Gastrocnemius medialis (tissue), 4 donors: ENCODE data around the gene ARID1B. TPM values are rescaled to one million over a fixed set of nuclear protein-coding genes. Genes with fewer than 3 reads are reported as not detected.

ENCODE experiments used
- ATAC-seq, 2 donors: fragments of 150-250 bp; one replicate each; pipeline ENCODE4 v1.9.1; 2016
- DNase-seq, 2 donors: peaks; one replicate each; pipeline ENCODE4 v3.0.0-alpha.2; 2019
- H3K27ac ChIP-seq, 4 donors: fragments of 200-600 bp; sonication (generic); 1 replicate in 1 of 4; 2 replicates in 3 of 4; pipeline ENCODE4 v1.5.1; 2016 to 2018; ENCODE audit warnings: mild to moderate bottlenecking in 2 of 4, moderate library complexity in 1 of 4
- H3K27me3 ChIP-seq, 3 donors: fragments of 200-600 bp; sonication (generic) in 2 of 3; 1 replicate in 1 of 3; 2 replicates in 2 of 3; pipeline versions ENCODE4 v1.5.1 to v1.6.0; 2016 to 2019; ENCODE audit warnings: mild to moderate bottlenecking in 1 of 3, moderate library complexity in 1 of 3
- H3K36me3 ChIP-seq, 2 donors: fragments of 200-600 bp; sonication (generic) in 1 of 2; one replicate each; pipeline ENCODE4 v1.5.1; 2017 to 2018
- H3K4me1 ChIP-seq, 2 donors: fragments of 200-600 bp; sonication (generic) in 1 of 2; one replicate each; pipeline ENCODE4 v1.5.1; 2016 to 2017; ENCODE audit warnings: mild to moderate bottlenecking in 2 of 2
- H3K4me3 ChIP-seq, 4 donors: fragments of 200-600 bp; sonication (generic) in 3 of 4; 1 replicate in 1 of 4; 2 replicates in 3 of 4; pipeline ENCODE4 v1.5.1; 2016 to 2019; ENCODE audit warnings: mild to moderate bottlenecking in 2 of 4
- H3K9me3 ChIP-seq, 3 donors: fragments of 200-600 bp; sonication (generic) in 2 of 3; 1 replicate in 1 of 3; 2 replicates in 2 of 3; pipeline ENCODE4 v1.5.1; 2016 to 2019
- POLR2A ChIP-seq, 2 donors: fragments of 450-650 bp; IDR thresholded peaks; one replicate each; pipeline ENCODE4 v1.6.1; 2017; ENCODE audit warnings: antibody characterized with exemption in 2 of 2, mild to moderate bottlenecking in 2 of 2, moderate library complexity in 2 of 2
- in situ Hi-C, 4 donors: fragments of 200-750 bp; cut with MboI; loops; one replicate each; pipeline versions ENCODE4 v1.15.0 to v1.8.0; 2017; ENCODE audit warnings: low sequenced_read_pairs in 4 of 4
- intact Hi-C: fragments of 100-400 bp; cut with DNase I; formaldehyde crosslinking; loops from one replicate; pipeline ENCODE4 v1.15.1; 2023; ENCODE audit warnings: low total_unique reads
- total RNA-seq, 4 donors: library from RNA; depleted of rRNA; stranded (reverse); fragments of >200 nt; gene quantifications; one replicate each; pipeline versions ENCODE4 v1.1.0 to v1.2.3, GENCODE V29; 2016
- TF ChIP-seq, protein P1 (sequence below), 5 experiments: fragments of 450-650 bp in 3 of 5; fragments of 200-600 bp in 2 of 5; sonication (generic) in 2 of 5; IDR thresholded peaks in 4 of 5; conservative IDR thresholded peaks in 1 of 5; 1 replicate in 4 of 5; 2 replicates in 1 of 5; pipeline ENCODE4 v1.5.1; 2016 to 2019; ENCODE audit warnings: antibody characterized with exemption in 5 of 5, mild to moderate bottlenecking in 3 of 5, moderate library complexity in 3 of 5

The ARID1B gene
- total RNA-seq, 4 donors from 2014 or later = 54.9 to 75.3 (median 62.0) TPM

DNA sequence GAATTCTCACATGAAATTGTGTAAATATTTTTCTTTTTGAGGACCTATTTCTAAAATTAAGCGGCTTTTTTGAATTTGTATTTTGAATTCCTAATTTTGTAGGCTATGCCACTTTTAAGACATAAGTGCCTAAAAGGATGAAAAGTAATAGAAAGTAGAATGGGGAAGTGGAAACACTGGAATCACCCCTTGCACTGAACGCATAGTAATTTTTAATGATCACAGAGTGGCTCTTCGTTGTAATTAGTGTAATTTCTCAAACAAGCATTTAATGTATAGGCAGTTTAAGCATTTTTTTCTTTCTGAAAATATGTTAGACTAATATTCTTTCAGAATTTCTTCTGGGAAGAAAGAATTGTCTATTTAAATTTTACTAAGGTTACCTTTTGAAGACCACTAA lies 73.2 kb downstream of the ARID1B start:
- no peaks in the 10 kb centered on the region for H3K36me3 ChIP-seq
- TF ChIP-seq, protein P1, sequence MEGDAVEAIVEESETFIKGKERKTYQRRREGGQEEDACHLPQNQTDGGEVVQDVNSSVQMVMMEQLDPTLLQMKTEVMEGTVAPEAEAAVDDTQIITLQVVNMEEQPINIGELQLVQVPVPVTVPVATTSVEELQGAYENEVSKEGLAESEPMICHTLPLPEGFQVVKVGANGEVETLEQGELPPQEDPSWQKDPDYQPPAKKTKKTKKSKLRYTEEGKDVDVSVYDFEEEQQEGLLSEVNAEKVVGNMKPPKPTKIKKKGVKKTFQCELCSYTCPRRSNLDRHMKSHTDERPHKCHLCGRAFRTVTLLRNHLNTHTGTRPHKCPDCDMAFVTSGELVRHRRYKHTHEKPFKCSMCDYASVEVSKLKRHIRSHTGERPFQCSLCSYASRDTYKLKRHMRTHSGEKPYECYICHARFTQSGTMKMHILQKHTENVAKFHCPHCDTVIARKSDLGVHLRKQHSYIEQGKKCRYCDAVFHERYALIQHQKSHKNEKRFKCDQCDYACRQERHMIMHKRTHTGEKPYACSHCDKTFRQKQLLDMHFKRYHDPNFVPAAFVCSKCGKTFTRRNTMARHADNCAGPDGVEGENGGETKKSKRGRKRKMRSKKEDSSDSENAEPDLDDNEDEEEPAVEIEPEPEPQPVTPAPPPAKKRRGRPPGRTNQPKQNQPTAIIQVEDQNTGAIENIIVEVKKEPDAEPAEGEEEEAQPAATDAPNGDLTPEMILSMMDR (IDR thresholded peaks at IDR 0.05 in 4 of 5, conservative IDR thresholded peaks at IDR 0.05 in 1 of 5) = no peak
- no peak for TF ChIP-seq POLR2A (IDR thresholded peaks at IDR 0.05)
- no peak for DNase-seq
- in situ Hi-C loops = no loop called here
- intact Hi-C loops = loop anchor here (10.0 kb wide), 1 partner anchor 166 kb away; no protein-coding TSS in a partner anchor
- H3K4me3 ChIP-seq = no peak overlapping the region
- ATAC-seq = no peak
- H3K27me3 ChIP-seq = no peaks in the 10 kb centered on the region
- peaks cover 87 to 98% of the 10 kb centered on the region in 2 donors for H3K4me1 ChIP-seq
- peak overlapping the region; percentile 79 to 87 (median 84) for H3K27ac ChIP-seq
- H3K9me3 ChIP-seq = no peaks in the 10 kb centered on the region

DNA sequence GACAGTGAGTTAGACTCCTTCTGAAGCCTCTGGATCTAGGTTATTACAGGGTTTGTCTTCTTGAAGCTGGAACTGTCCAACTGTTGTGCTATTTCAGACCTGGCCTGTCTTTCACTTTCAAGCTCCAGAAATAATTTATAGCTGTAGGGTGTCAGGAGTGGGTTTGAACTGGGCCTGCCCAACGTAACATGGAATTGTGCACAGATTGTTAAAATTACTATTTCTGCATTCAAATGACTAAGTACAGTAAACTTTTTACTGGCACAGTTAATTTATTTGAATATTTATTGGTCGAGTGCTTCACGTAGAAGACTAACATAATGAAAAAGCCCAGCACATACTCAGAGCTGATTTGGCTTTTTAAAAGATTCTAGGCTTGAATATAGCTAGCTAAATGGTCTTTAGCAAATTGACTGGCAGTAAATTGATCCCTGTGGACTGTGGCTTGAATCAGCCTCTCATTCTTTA lies 74.3 kb downstream of the ARID1B start:
- peak; percentile 86 to 87 for ATAC-seq
- TF ChIP-seq, protein P1 (IDR thresholded peaks at IDR 0.05 in 4 of 5, conservative IDR thresholded peaks at IDR 0.05 in 1 of 5) = no peak
- no peak for TF ChIP-seq POLR2A (IDR thresholded peaks at IDR 0.05)
- Histone ChIP-seq H3K4me1 (peaks cover 82 to 95% of the 10 kb centered on the region in 2 donors), H3K27me3 (no peaks in the 10 kb centered on the region), H3K36me3 (no peaks in the 10 kb centered on the region), H3K4me3 (peak overlapping the region in 1 of 4 donors; percentile 8), H3K9me3 (no peaks in the 10 kb centered on the region), H3K27ac (peak overlapping the region; percentile 79 to 87 (median 84))
- intact Hi-C loops (loop anchor here (10.0 kb wide), 1 partner anchor 167 kb away; no protein-coding TSS in a partner anchor), in situ Hi-C loops (no loop called here)
- no peak for DNase-seq

DNA sequence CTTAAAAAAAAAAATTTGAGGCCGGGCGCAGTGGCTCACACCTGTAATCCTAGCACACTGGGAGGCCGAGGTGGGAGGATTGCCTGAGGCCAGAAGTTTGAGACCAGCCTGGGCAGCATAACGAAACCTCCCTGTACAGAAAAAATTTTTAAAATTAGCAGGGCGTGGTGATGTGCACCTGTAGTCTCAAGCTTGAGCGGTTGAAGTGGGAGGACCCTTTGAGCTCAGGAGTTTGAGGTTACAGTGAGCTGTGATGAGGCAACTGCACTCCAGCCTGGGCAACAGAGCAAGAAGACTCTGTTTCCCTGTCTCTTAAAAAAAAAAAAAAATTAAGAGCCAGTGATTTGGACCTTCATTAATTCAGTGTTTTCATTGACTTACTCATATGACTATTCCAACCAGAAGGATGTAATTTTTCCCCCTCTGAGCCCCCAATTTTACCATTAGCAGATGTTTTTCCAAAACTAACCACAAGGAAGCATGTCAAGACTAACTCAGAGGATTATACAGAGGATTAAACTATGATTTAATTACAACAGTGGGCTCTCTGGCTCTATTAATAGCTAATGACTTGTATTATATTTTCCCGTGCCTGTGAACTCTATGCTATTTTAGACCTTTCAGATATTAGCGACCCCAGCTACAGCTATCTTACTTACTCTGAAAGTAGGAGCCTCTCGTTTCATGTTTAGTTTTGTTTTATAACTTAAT lies 75.1 kb downstream of the ARID1B start:
- in situ Hi-C loops = no loop called here
- DNase-seq = peak in 1 of 2 donors; percentile 43
- no peaks in the 10 kb centered on the region for H3K9me3 ChIP-seq
- ATAC-seq = peak; percentile 31 to 39
- H3K4me1 ChIP-seq = peaks cover 80 to 94% of the 10 kb centered on the region in 2 donors
- no peak overlapping the region for H3K4me3 ChIP-seq
- peak overlapping the region; percentile 79 to 87 (median 84) for H3K27ac ChIP-seq
- TF ChIP-seq, protein P1 (IDR thresholded peaks at IDR 0.05 in 4 of 5, conservative IDR thresholded peaks at IDR 0.05 in 1 of 5) = no peak
- intact Hi-C loops = loop anchor here (10.0 kb wide), 1 partner anchor 168 kb away; no protein-coding TSS in a partner anchor
- no peaks in the 10 kb centered on the region for H3K27me3 ChIP-seq
- no peaks in the 10 kb centered on the region for H3K36me3 ChIP-seq

DNA sequence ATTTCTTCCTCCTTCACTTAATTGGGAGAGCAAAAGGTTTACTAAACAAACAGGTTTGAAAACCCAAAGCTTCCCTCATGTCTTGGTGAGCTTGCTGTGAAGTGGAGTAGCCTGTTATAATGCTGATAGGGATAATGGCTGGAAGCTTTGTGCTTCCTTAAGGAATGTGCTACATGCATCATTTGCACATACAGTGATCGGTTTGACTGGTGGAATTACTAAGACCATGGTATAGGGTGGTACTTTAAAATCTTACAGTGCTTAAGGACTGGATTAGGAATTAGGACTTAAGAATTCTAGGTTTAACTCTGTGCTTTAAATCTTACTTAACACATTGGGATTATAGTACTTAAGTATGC lies 75.7 kb downstream of the ARID1B start:
- no peak overlapping the region for H3K4me3 ChIP-seq
- H3K4me1 ChIP-seq = peaks cover 79 to 94% of the 10 kb centered on the region in 2 donors
- H3K36me3 ChIP-seq = no peaks in the 10 kb centered on the region
- in situ Hi-C loops (no loop called here), intact Hi-C loops (loop anchor here (10.0 kb wide), 1 partner anchor 168 kb away; no protein-coding TSS in a partner anchor)
- no peaks in the 10 kb centered on the region for H3K9me3 ChIP-seq
- no peak for TF ChIP-seq POLR2A (IDR thresholded peaks at IDR 0.05)
- TF ChIP-seq, protein P1 (IDR thresholded peaks at IDR 0.05 in 4 of 5, conservative IDR thresholded peaks at IDR 0.05 in 1 of 5) = no peak
- H3K27ac ChIP-seq = peak overlapping the region; percentile 79 to 87 (median 84)
- no peaks in the 10 kb centered on the region for H3K27me3 ChIP-seq
- ATAC-seq (no peak), DNase-seq (no peak)
